Measurements from ENCODE around the gene MIXL1. TPM values are rescaled to one million over a fixed set of nuclear protein-coding genes. Genes with fewer than 3 reads are reported as not detected.
A peak's percentile ranks its signal among the peaks of the same experiment; 100 is the strongest.
"Not testable (repeated sequence)": the region's sequence is repeated elsewhere in the genome, so short reads cannot be mapped to it uniquely, and the experiment has no call there.

The MIXL1 gene
- polyA plus RNA-seq, 3 donors: 0.26 to 0.30 (median 0.30) TPM

GRCh38 chr1:226210571-226211176 lies 12.8 kb upstream of the MIXL1 start:
- no peak for DNase-seq (ENCODE audit: extremely low read depth in 1 of 11, low read depth in 9 of 11, low spot score in 4 of 11)

- no peak for DNase-seq (ENCODE audit: extremely low read depth in 1 of 11, low read depth in 9 of 11, low spot score in 4 of 11)
Observed at GRCh38 chr1:226211181-226211821, 12.2 kb upstream of the MIXL1 start.

- no peak for DNase-seq (ENCODE audit: extremely low read depth in 1 of 11, low read depth in 9 of 11, low spot score in 4 of 11)
Observed at GRCh38 chr1:226212545-226212944, 10.9 kb upstream of the MIXL1 start.

- no peak for DNase-seq (ENCODE audit: extremely low read depth in 1 of 11, low read depth in 9 of 11, low spot score in 4 of 11)
Observed at GRCh38 chr1:226215239-226215638, 8.2 kb upstream of the MIXL1 start.

- DNase-seq (ENCODE audit: extremely low read depth in 1 of 11, low read depth in 9 of 11, low spot score in 4 of 11): no peak
Observed at GRCh38 chr1:226216056-226216455, 7.4 kb upstream of the MIXL1 start.

- no peak for DNase-seq (ENCODE audit: extremely low read depth in 1 of 11, low read depth in 9 of 11, low spot score in 4 of 11)
Observed at GRCh38 chr1:226217273-226217672, 6.2 kb upstream of the MIXL1 start.

GRCh38 chr1:226220473-226221189 lies 2.8 kb upstream of the MIXL1 start:
- DNase-seq (ENCODE audit: extremely low read depth in 1 of 11, low read depth in 9 of 11, low spot score in 4 of 11): no peak

GRCh38 chr1:226222686-226223085 lies 778 bp upstream of the MIXL1 start:
- no peak for DNase-seq (ENCODE audit: extremely low read depth in 1 of 11, low read depth in 9 of 11, low spot score in 4 of 11)

GRCh38 chr1:226223786-226224244 lies 351 bp downstream of the MIXL1 start:
- peak in 4 of 11 donors; percentile 7 to 21 (median 15) for DNase-seq (ENCODE audit: extremely low read depth in 1 of 11, low read depth in 9 of 11, low spot score in 4 of 11)

GRCh38 chr1:226226601-226227000 lies 3.1 kb downstream of the MIXL1 start:
- DNase-seq (ENCODE audit: extremely low read depth in 1 of 11, low read depth in 9 of 11, low spot score in 4 of 11): no peak

- no peak for DNase-seq (ENCODE audit: extremely low read depth in 1 of 11, low read depth in 9 of 11, low spot score in 4 of 11)
Observed at GRCh38 chr1:226233293-226233692, 9.8 kb downstream of the MIXL1 start.

- DNase-seq (ENCODE audit: extremely low read depth in 1 of 11, low read depth in 9 of 11, low spot score in 4 of 11): no peak
Observed at GRCh38 chr1:226233806-226234205, 10.3 kb downstream of the MIXL1 start.

GRCh38 chr1:226236826-226237225 lies 13.4 kb downstream of the MIXL1 start:
- no peak for DNase-seq (ENCODE audit: extremely low read depth in 1 of 11, low read depth in 9 of 11, low spot score in 4 of 11)

GRCh38 chr1:226239421-226239820 lies 16.0 kb downstream of the MIXL1 start:
- DNase-seq (ENCODE audit: extremely low read depth in 1 of 11, low read depth in 9 of 11, low spot score in 4 of 11): no peak

GRCh38 chr1:226248091-226248490 lies 24.6 kb downstream of the MIXL1 start:
- DNase-seq (ENCODE audit: extremely low read depth in 1 of 11, low read depth in 9 of 11, low spot score in 4 of 11): no peak

GRCh38 chr1:226248796-226249195 lies 25.3 kb downstream of the MIXL1 start:
- no peak for DNase-seq (ENCODE audit: extremely low read depth in 1 of 11, low read depth in 9 of 11, low spot score in 4 of 11)

- no peak for DNase-seq (ENCODE audit: extremely low read depth in 1 of 11, low read depth in 9 of 11, low spot score in 4 of 11)
Observed at GRCh38 chr1:226250511-226250910, 27.0 kb downstream of the MIXL1 start.

- not testable (repeated sequence) for DNase-seq (ENCODE audit: extremely low read depth in 1 of 11, low read depth in 9 of 11, low spot score in 4 of 11)
Observed at GRCh38 chr1:226252841-226253240, 29.4 kb downstream of the MIXL1 start.

- DNase-seq (ENCODE audit: extremely low read depth in 1 of 11, low read depth in 9 of 11, low spot score in 4 of 11): no peak
Observed at GRCh38 chr1:226253933-226254332, 30.5 kb downstream of the MIXL1 start.

- DNase-seq (ENCODE audit: extremely low read depth in 1 of 11, low read depth in 9 of 11, low spot score in 4 of 11): no peak
Observed at GRCh38 chr1:226255380-226255779, 31.9 kb downstream of the MIXL1 start.

All from renal cortex interstitium (tissue), 11 donors.